Activated CD8-positive, alpha-beta memory T cell treated with anti-CD3 and anti-CD28 coated beads for 4 hours (primary cell): ENCODE measurements around the gene CNTN2.

ENCODE experiments used
- DNase-seq, 2 donors: peaks; one replicate each; pipeline ENCODE4 v3.0.0-alpha.2; 2020; ENCODE audit warnings: low read depth in 2 of 2

Gene CNTN2

DNA sequence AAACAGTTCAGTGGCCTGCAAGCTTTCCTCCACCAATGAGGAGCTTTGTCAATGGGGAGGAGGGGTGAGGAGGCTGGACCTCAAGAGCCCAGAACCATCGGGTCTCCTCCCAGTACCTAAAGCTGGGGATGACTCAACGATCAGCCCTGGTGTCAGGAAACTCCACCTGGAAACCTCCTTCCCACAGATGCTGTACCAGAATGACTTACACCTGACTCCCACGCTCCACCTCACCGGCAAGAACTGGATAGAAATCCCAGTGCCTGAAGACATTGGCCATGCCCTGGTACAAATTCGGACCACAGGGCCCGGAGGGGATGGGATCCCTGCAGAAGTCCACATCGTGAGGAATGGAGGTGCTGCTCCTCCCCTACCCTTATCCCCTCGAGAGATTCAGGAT lies 29.9 kb downstream of the CNTN2 start:
- DNase-seq, result no peak

DNA sequence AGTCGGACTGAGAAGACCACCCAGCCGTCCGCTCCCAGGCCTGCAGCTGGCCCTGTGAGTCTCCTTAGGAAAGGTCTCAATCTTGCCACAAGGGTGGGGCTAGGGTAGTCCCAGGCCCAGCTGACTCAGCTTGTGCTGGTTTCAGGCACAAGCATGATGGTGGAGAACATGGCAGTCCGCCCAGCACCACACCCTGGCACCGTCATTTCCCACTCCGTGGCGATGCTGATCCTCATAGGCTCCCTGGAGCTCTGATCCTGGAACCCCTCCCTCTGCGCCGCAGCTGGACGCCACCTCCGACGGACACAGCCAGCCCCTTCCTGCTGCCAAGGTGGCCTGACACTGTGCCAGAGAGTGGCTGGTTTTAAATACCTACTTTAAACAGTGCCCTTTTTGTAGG lies 30.5 kb downstream of the CNTN2 start:
- no peak for DNase-seq

DNA sequence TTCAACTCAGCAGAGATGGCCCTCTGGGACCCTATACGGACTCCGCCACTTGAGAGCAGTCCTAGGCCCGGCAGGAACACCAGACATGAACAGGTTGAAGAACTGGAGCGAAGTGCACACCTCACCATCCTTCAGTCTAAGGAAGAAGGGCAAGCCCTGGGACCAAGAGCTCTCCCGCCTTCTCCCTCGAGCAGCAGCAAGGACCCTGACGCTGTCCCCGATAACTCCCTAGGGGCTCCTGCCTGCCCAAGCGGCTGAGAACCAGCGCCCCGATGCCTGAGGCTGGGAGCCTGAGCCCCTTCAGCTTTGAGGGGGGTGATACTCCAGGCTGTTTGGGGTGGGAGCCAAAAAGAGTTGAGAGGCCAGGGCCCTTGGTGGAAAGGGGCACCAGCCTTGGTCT lies 31.1 kb downstream of the CNTN2 start:
- no peak for DNase-seq

DNA sequence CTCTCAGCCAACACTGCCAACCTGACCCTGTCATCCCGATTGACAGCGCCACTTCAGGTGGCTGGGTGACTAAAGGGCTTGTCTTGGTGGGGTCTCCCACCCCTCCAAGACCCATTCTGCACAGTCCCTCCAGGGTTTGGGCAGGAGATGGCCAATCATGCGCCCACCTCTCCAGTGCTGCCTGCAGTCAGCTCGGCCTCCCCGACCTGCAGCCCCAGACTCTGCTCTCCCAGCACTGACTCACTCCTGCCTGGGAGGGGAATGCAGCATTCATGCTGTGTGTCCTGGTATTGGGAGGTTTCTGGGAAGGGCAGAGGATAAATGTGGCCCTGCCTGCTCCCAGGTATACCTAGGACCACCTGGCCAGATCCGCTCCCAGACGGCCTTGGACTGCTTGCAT lies 31.5 kb downstream of the CNTN2 start:
- no peak for DNase-seq

DNA sequence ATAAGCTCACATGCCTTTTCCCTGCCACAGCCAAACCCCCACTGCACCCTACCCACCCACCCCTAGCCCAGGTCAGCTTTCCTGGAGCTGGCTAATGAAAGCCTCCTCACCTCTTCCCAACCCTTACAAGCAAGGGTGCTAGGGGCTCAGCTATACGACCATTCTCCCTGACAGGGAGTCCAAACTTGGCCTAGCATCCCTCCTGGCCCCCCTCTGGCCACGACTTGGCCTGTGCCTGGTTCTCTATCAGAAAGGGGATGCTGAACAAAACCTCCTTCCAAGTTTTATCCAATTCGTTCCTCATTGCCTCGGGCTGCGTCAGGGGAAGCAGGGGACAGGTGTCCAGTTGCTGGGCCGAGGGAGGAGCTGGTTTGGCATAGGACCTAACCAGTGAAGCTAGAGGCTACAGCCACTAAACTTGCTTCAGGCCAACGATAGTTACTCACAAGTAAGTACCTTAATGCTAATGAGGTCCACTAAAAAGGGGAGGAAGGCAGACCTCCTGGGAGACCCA lies 32.7 kb downstream of the CNTN2 start:
- no peak for DNase-seq

DNA sequence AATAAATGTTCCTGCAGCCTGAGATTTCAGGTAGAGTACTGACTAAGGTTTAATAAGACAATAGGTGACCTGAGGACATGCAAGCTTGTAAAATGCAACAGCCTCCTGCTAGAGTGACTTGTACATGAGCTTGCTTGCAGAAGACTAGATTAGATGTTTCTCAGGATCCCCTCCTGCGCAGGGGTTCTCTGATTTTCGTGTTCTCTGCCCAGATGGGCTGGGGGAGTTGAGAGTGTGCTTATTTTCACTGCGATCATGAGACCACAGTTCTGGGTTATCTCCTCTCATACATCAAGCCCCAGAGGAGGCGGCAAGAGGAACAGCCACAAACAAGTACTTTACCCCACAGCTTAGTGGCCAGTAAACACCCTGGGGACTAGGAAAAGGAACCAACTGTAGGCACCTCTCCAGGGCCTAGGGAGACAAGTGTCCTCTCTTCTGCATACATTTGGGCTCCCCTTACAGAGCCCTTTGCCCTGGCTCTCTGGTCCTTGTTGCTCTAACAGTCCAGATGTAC lies 33.3 kb downstream of the CNTN2 start:
- no peak for DNase-seq

DNA sequence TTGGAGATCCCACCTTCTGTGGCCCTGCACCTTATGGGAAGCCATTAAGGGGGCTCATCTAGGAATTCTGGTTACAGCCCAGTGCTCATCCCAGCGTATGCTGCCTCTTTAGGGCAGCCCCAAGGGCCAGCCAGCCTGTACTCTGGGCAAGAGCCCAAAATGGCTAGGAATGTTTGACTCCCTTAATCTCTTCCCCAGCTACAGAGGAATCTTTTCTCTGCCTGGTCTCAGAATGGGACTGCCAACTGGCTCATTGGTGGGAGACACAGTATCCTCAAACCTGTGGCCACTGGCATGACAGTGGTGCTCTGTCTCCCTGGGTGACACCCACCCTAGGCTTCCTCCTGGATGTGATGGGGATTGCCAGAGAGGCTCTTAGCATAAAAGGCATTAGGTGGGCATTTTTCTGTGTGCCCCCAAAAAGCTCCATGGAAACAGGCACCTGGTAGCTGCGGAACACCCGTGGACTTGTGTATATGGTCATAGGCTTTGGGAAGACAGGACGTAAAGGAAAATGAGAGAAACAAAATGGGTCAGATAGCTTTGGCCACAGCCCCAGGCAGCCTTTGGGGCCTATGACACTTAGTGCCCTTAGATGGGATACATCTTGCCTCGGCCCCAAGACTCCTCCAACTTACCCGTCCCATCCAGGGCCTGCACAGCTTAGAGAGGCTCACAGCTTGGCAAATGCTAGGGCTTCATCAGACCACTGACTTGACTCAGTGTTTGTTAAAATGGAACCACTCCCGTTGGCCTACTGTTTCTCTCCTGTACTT lies 34.3 kb downstream of the CNTN2 start:
- DNase-seq, result no peak

DNA sequence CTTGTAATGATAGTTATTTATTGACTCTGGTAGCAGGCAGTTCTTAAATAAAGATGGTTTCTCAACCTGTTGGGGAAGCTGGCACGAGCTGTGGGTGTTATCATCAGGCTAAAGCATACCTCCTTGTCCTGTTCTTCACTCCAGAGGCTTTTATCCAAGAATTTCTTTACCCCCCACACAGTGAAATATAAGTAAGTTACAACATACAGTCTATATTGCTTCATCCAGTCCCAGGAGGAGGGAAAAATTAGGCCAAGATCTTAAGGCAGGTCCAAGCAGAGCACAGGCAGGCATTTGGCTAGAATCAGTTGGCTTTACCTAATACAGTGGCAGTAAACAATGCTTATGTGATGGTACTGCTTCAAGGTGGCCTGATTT lies 34.9 kb downstream of the CNTN2 start:
- DNase-seq, result no peak

DNA sequence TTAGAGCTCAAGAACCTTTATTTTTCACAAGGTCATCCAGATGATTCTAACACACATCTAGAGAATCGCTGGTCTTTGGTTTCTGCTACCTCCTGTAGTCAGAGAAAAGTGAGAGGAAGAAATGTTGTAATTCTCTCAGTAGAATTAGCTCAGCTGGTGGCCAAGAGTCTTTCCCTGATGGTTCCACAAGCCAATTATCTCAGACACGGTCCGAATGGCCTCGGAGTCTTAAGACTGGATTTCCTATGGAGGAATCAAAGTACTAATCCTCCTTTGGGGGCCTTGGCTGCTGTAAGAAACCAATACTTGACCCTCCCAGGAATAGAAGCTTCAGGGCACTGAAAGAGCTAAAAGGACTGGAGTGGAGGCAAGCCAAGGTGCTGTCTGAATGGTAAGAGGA lies 39.4 kb downstream of the CNTN2 start:
- DNase-seq, result no peak

DNA sequence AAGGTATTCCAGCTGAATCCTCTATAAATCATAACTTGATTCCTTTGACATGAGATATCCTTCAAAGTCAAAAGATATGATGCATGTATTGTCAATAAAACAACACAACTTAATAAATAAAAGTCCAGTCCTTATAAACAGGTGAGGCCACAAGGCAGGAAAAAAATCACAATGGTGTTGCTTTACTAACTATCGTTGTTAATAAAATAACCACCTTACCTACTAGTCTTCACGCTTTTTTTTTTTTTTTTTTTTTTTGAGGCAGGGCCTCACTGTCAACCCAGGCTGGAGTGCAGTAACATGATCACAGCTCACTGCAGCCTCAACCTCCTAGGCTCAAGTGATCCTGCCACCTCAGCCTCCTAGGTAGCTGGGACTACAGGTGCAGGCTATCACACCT lies 41.3 kb downstream of the CNTN2 start, which contains the start of gene TMEM81:
Gene TMEM81, minus strand, starts transcription at position 101 of the 400 bp plus-strand sequence. CDS start 140 bp downstream, outside the sequence.
- no peak for DNase-seq

DNA sequence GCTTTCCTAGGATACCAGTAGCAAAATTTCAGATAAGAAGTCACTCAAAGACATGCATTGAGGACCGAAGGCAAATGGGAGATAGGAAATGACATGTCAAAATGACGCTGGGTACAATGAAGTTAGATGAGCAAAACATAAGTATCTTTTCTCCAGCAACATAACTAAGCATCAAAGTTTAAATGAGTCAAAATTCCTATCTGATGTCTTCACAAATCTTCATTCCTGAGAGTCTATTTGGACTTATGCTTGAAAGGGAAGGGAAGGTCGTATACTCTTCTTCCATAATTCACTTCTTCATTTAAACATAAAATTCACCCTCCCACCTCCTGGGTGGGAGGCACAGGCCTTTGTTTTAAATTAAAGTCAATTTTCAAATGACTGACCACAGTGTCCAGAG lies 45.3 kb downstream of the CNTN2 start:
- DNase-seq, result no peak

DNA sequence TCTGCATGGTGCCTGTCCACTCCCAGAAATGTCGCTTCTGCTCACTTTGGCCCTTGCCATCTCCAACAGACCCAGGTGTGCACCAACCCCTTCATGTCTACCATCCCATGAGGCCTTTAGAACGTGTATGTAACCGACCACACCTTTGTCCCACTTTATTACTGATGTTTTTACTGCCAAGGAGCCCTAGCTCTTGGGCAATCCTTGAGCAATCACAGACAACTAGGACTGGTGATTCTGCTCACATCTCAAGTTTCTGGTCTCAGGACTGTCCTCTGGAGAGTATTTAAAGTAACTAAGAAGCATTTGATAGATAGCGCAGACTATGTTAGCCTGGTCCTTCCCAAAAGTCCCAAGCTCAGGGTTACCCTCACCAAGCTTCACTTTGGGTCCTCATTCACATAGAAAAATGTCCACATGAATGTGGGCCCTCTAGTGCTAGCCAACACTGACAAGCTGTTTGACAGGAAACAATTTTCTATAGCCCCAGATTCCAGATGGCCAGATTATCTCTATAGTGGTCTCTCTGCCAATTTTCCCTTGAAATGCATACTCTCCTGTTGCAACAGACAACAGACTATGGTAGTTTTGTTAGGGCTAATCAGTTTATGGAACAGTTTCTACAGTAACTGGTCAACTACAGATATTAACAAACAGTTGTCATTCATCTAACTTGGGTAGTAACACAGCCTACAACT lies 48.2 kb downstream of the CNTN2 start:
- DNase-seq, result no peak

DNA sequence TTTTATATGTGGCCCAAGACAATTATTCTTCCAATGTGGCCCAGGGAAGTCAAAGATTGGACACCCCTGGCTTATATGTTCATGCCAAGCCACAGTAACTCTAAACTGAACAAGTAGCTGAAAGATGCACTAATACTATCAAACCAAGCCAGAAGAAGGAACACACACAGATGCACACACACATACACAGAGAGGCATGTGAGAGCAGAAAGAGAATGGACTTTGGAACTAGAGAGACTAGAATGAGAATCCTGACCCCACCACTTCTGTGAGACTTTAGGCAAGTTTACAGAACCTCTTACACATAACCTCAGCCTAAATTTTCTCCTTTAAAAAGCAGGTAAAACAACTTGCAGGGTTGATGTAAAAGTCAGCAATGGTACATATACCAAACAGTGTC lies 52.4 kb downstream of the CNTN2 start:
- DNase-seq, result no peak

DNA sequence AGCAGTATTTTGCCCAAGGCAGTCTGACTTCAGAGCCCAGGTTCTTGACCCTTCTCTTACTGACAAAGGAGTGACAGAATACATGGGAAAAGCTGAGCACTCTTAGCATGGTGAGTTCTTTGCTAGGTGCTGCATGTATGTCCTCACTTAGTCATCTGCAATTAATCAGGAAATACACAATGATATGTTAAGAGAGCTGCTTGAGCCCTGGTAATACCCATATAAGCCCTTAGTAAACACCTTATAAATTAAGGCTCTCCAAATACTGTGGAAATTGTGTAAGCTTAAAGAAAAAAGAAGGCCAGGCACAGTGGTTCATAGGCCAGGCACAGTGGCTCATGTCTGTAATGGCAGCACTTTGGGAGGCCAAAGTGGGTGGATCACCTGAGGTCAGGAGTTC lies 55.2 kb downstream of the CNTN2 start:
- DNase-seq, result no peak

DNA sequence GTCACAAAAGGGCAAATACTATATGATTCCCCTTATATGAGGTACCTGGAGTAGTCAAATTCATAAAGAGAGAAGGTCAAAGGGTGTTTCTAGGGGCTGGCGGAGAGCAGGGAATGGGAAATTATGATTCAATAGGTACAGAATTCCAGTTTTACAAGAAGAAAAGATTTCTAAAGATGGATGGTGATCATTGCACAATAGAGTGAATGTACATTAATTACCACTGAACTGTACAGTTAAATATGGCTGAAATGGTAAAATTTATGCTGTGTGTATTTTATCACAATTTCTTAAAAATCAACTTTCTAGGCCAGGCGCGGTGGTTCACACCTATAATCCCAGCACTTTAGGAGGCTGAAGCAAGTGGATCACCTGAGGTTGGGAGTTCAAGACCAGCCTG lies 59.4 kb downstream of the CNTN2 start:
- no peak for DNase-seq

DNA sequence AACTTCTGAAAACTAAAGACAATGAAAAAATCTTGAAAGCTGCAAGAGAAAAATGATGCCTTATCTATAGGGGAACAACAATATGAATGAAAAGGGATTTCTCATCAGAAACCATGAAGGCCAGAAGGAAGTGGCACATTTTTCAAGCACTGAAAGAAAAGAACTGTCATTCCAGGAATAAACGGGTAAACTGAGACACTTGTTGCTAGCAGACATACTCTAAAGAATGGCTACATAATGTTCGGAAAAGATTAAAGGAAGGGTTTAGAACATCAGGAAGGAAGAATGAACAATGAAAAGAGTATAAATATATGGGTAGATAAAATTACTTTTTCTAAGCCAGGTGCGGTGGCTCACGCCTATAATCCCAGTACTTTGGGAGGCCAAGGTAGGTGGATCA lies 64.3 kb downstream of the CNTN2 start:
- no peak for DNase-seq

DNA sequence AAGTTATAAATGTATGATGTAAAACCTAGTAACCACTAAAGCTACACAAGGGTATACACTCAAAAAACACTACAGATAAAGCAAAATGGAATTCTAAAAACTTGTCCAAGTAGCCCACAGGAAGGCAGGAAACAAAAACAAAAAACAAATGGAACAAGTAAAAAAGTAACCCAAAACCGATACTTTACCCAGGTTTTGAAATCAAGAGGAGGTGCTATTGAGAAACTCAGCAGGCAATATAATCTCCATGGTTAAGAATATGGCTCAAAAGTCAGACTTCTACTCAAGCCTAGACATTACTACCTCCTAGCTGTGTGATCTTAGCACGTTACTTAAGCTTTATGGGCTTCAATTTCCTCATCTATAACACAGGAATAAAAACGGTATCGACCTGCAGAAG lies 65.5 kb downstream of the CNTN2 start:
- DNase-seq, result no peak

DNA sequence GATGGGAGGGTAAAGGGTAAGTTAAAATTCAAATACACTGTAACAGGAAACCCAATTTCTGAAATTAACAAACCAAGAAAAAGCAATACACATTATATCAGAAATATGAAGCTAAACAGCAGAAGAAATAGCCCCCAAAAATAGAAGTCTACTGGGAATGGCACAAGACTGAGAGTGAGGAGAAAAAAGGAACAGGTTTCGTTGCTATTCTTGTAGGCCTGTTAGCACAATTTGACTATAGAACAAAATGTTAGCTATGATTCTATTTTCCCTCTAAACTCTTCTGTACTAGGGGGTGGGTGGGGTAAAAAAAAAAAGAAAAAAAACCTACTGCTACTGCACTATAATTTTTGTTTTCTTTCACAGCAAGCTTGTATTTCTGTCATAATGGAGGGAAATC lies 66.3 kb downstream of the CNTN2 start:
- DNase-seq, result no peak

DNA sequence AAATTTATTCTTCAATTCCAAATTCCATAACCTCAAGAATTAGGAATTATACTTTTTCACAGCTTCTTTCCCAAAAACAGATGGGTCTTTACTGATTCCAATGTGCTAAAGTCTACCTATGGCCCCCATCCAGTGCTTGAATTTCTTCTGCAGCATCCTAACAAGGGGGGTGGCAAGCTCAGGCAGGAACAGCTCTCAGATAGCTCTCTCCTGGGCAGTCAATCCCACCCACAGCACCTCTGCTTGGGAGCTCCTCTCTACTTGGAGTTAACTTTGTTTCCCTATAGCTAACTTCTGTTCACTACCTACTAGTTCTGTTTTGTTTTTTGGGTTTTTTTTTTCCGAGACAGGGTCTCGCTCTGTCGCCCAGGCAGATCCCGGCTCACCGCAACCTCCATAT lies 66.7 kb downstream of the CNTN2 start:
- DNase-seq, result no peak

DNA sequence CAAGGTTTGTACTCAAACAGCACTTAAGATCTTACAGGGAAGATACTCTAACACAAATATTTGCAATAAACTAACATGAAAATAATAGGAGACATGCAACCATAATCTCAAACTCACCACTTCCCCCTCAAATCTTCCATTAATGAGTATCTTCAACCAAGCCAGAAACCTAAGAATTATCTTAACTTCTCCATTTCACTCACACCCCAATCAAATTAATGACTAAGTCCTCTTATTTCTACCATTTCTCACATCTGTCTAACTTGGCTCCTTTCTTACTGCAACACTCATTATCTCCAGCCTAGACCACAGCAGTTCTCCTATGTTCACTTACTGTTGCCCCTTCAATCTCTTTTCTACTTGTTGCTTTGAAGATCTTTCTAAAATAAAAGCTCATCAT lies 68.3 kb downstream of the CNTN2 start:
- DNase-seq, result no peak

DNA sequence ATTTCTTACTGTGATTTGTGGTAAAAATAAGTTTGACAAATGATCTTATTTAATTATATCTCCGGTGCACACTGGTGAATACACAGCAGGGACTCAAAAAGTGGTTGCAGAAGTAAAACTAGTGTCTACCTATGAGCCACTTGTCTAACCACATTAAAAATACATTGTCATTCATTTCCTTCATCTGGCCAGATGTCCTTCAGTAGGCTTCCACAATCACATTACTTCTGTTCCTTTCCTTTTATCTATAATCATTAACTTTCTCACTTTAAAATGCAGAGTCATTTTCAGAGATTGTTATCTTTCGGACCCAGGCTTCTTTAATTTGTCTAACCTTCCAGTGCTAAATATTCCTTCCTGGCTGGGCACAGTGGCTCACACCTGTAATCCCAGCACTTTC lies 75.7 kb downstream of the CNTN2 start:
- DNase-seq, result no peak

DNA sequence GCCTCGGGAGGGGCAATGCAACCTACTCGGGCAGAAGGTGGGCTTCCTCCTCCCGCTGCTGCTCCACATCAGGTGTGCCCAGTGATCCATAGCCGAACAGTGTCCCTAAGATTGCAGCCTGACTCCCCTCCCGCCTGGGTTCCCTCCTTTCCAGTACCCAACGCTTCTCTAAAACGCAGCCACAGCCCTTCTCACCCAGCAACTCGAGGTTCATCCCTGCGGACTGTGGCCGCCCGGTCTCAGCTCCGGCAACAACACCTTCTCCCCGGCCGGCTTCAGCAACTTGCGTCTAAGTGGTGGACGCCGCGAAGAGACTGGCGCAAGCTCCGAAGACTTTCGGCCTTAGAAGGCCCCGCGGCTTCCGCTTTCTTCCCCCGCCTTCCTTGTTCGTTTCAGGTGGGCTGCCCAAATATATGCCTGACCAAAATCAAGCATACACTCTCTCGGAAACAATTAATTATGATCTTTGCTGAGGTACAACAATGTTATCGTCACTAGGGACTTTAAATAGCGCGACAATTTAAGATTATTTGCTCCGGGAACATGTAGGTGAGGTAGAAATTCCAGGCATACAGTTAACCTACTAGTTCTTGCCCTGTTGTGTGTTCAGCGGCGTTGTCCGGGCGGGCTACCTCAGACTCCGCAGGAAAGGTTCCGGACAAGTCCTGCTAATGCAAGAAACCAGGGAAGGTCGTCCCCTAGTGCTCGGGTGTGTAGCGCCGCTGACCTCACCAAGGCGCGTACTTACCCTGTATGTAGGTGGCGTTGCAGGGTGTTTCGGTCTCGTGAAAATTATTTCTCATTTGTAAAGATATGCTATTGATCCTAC lies 78.9 kb downstream of the CNTN2 start, which contains the start of gene RBBP5:
Gene RBBP5, minus strand, starts transcription at position 319 of the 829 bp plus-strand sequence. Its CDS starts 105 bp downstream, at position 214.
- peak; percentile 91 to 92 for DNase-seq
